ENCODE results near the gene DENND4C.
"Not testable (repeated sequence)": the region's sequence is repeated elsewhere in the genome, so short reads cannot be mapped to it uniquely, and the experiment has no call there.

Gene DENND4C

DNA sequence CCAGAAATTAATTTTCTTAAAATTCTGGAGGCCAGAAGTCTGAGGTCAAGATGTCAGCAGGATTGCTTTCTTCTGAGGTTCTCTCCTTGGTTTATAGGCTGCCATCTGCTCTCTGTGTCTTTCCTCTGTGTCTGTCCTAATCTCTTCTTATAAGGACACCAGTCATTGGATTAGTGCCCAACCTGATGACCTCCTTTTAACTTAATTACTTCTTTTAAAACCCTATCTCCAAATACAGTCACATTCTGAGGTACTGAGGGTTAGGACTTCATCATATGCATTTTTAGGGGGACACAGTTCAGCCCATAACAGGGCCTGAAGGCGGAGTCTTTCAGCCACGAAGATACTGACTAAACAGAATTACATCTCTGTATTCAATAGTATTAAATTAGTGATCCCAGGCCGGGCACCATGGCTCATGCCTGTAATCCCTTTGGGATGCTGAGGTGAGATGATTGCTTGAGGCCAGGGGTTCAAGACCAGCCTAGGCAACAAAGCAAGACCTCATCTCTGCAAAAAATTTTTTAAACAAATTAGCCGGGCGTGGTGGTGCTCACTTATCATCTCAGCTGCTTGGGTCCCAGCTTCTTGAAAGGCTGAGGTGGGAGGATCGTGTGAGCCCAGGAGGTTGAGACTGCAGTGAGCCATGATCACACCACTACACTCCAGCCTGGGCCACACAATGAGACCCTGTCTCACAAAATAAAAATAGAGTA, 155.5 kb downstream of the DENND4C start:
- TF ChIP-seq, protein P1, sequence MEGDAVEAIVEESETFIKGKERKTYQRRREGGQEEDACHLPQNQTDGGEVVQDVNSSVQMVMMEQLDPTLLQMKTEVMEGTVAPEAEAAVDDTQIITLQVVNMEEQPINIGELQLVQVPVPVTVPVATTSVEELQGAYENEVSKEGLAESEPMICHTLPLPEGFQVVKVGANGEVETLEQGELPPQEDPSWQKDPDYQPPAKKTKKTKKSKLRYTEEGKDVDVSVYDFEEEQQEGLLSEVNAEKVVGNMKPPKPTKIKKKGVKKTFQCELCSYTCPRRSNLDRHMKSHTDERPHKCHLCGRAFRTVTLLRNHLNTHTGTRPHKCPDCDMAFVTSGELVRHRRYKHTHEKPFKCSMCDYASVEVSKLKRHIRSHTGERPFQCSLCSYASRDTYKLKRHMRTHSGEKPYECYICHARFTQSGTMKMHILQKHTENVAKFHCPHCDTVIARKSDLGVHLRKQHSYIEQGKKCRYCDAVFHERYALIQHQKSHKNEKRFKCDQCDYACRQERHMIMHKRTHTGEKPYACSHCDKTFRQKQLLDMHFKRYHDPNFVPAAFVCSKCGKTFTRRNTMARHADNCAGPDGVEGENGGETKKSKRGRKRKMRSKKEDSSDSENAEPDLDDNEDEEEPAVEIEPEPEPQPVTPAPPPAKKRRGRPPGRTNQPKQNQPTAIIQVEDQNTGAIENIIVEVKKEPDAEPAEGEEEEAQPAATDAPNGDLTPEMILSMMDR (IDR thresholded peaks at IDR 0.05; ENCODE audit: extremely low read depth, insufficient read depth, missing control alignments), result no peak
- in situ Hi-C loops (cut with MboI; ENCODE audit: low pct_unique_long_range_greater_than_20kb, low sequenced_read_pairs, unreplicated experiment), result no loop called here
- DNase-seq (ENCODE audit: low spot score), result no peak

DNA sequence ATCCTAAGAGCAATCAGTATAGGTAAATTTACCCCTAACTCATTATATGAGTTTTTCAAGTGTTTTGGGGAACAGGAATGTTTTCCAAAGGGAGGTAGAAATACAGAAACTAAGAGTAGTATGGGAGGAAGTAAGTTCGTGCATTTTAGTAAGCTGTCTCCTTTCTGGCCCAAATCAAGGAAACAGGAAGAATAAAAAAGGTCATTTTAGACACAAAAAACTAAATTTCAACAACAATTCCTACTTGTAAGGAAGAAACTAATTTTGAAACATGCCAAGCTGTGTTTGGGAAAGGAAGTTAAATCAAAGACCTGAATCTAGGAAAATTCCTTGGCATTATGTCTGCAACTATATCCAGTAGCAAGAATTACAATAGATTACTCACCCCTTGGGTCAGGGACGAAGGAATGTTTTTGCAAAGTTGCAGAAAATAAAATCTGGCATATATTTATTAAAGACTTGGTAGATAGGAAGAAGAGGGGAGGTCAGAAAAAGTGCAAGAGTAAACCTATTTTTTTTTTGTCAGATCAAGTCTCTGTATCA, 156.1 kb downstream of the DENND4C start:
- TF ChIP-seq, protein P1 (IDR thresholded peaks at IDR 0.05; ENCODE audit: extremely low read depth, insufficient read depth, missing control alignments), result no peak
- no peak for DNase-seq (ENCODE audit: low spot score)
- in situ Hi-C loops (cut with MboI; ENCODE audit: low pct_unique_long_range_greater_than_20kb, low sequenced_read_pairs, unreplicated experiment), result no loop called here

DNA sequence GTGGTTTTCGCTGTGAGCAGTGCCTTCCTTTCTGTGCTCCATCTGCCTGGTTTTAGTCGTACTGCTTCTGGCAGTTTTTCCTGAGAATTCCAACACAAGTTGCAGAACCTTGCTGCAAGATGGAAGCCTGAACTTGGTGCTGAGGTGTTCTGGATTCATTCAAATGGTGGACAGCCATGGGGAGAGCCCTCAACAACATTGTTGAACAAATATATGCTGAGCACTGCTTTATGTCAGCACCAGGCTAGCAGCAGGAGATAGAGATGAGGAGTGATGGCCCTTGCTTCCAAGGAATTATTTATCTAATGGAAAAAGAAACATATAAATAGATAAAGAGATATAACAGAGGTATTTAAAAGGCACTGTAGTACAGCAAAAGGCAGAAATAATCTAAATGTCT, 156.8 kb downstream of the DENND4C start:
- in situ Hi-C loops (cut with MboI; ENCODE audit: low pct_unique_long_range_greater_than_20kb, low sequenced_read_pairs, unreplicated experiment), result no loop called here
- TF ChIP-seq, protein P1 (IDR thresholded peaks at IDR 0.05; ENCODE audit: extremely low read depth, insufficient read depth, missing control alignments), result no peak
- DNase-seq (ENCODE audit: low spot score), result no peak

DNA sequence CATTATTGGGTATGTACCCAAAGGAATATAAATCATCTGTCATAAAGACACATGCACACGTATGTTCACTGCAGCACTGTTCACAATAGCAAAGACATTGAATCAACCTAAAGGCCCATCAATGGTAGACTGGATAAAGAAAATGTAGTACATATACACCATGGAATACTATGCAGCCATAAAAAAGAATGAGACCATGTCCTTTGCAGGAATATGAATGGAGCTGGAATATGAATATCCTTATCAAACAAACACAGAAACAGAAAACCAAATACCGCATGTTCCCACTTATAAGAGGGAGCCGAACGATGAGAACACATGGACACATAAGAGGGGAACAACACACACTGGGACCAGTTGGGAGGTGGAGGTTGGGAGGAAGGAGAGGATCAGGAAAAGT, 159.0 kb downstream of the DENND4C start:
- in situ Hi-C loops (cut with MboI; ENCODE audit: low pct_unique_long_range_greater_than_20kb, low sequenced_read_pairs, unreplicated experiment); DNase-seq (ENCODE audit: low spot score): not testable (repeated sequence)

DNA sequence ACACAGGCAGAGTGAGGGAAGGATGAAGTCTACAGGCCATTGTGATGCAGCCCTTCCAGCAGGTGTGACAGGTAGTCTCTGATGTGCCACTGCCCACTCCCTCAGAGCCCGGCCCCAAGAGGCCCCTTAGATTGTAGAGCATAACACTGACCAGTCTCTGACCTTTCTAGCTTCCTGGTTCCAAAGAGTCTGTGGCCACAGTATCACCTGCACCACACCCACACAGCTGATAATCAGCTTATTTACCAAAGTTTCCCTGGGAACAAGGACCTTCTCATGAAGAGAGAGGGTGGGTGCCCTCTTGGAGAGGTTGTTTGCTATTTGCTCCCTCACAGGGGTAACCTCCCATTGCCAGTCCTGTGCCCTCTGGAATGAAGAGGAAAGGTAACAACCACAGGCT, 167.4 kb downstream of the DENND4C start:
- no peak for DNase-seq (ENCODE audit: low spot score)
- TF ChIP-seq, protein P1 (IDR thresholded peaks at IDR 0.05; ENCODE audit: extremely low read depth, insufficient read depth, missing control alignments), result no peak
- in situ Hi-C loops (cut with MboI; ENCODE audit: low pct_unique_long_range_greater_than_20kb, low sequenced_read_pairs, unreplicated experiment), result no loop called here

DNA sequence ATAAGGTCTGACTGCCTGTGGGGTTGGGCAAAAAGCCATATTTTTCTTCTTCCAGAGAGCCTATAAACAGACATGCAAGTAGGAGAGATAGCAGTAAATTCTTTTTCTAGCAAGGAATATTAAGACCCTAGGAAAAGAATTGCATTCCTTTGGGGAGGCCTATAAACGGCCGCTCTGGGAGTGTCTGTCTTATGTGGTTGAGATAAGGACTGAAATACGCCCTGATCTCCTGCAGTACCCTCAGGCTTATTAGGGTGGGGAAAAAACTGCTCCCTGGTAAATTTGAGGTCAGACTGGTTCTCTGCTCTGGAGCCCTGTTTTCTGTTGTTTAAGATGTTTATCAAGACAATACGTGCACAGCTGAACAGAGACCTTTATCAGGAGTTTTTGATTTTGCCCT, 172.7 kb downstream of the DENND4C start:
- in situ Hi-C loops (cut with MboI; ENCODE audit: low pct_unique_long_range_greater_than_20kb, low sequenced_read_pairs, unreplicated experiment); DNase-seq (ENCODE audit: low spot score): not testable (repeated sequence)

DNA sequence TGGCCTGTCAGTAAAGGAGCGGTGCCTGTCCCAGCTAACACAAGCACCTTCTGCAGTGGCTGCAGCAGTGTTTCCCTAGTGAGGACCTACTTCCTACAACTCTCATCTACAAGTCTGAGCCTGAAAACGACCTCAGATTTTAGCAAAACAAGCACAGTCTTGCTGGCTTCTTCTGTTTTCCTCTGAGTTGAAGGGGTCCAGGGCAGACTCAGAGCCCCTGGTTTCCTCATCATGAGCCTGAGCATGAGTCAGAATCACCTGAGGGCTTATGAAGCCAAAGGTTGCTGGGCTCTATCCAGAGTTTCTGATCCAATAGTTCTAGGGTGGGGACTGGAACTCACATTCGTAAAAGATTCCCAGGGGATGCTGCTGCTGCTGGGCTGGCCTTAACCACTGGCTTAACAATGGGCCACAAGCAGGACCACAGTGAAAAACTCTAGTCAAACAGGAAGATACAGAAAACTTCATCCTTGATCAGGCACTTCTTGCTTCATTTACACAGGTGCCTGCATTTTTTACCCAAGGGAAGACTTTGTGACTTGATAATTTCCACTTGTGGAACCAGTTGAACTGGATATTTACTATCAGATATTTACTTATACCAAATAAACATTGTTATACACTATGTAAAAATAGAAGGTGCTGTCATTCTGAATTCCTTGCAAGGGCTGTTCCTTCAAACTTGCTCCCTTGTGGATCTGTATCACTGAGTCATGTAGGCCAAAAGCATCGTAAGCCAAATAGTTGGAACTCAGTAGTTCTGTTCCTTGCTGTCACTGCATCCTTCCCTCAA, 174.0 kb downstream of the DENND4C start:
- in situ Hi-C loops (cut with MboI; ENCODE audit: low pct_unique_long_range_greater_than_20kb, low sequenced_read_pairs, unreplicated experiment), result no loop called here
- TF ChIP-seq, protein P1 (IDR thresholded peaks at IDR 0.05; ENCODE audit: extremely low read depth, insufficient read depth, missing control alignments), result no peak
- DNase-seq (ENCODE audit: low spot score), result no peak
